Right lobe of liver (tissue), 4 donors: Measurements from ENCODE around the gene HTRA3.

Source experiments
- POLR2A ChIP-seq: fragments of 450-650 bp; IDR thresholded peaks from one replicate; pipeline ENCODE4 v1.6.1; 2017; ENCODE audit warnings: antibody characterized with exemption, mild to moderate bottlenecking
- TF ChIP-seq, protein P1 (sequence below), 4 donors: fragments of 200-600 bp in 3 of 4; fragments of 450-650 bp in 1 of 4; IDR thresholded peaks; one replicate each; pipeline versions ENCODE4 v1.5.1 to v1.8.0; 2016 to 2022; ENCODE audit warnings: antibody characterized with exemption in 4 of 4, mild to moderate bottlenecking in 2 of 4
- donor health status: DM: no; HTN: no; CAD: no.
- donor health status: DM: no; HTN: no; CAD: no.
- donor health status: DM: no; HTN: yes; CAD: no.

DNA sequence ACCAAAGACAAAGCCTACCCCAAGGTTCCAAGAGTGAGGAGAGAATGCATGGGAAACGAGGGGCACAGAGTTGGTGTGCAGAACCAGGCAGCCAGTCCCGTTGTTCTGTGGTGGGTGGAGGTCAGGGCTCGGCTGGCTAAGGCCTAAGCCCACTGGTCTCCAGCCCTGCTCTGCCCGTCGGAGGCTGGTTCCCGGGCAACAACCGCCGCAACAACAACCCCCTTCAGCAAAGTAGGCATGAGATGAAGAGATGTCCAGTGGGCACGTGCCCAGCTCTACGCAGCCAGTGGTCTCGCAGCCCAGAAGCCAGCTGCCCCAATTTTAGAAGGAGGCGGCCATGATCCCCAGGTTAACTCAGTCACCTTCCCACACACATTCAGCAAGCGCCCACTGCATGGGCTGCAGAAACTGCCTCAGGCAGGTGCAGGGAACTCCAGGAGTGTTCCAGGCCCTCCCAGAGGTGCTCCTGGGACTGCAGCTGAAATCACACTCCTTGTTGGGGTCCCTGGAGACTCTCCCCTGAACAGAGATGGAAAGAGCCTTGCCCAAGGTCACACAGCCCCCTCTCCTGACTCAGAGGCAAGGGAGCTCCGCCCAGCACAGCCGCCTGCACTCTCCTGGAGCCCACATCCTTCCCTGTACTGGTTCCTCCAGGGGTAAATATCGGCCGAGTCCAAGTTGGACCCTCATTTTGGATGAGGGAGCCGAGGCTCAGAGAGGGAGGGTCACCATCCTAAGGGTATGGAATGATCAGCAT, 25.4 kb upstream of the HTRA3 start:
- TF ChIP-seq POLR2A, result no peak
- TF ChIP-seq, protein P1, sequence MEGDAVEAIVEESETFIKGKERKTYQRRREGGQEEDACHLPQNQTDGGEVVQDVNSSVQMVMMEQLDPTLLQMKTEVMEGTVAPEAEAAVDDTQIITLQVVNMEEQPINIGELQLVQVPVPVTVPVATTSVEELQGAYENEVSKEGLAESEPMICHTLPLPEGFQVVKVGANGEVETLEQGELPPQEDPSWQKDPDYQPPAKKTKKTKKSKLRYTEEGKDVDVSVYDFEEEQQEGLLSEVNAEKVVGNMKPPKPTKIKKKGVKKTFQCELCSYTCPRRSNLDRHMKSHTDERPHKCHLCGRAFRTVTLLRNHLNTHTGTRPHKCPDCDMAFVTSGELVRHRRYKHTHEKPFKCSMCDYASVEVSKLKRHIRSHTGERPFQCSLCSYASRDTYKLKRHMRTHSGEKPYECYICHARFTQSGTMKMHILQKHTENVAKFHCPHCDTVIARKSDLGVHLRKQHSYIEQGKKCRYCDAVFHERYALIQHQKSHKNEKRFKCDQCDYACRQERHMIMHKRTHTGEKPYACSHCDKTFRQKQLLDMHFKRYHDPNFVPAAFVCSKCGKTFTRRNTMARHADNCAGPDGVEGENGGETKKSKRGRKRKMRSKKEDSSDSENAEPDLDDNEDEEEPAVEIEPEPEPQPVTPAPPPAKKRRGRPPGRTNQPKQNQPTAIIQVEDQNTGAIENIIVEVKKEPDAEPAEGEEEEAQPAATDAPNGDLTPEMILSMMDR (IDR thresholded peaks at IDR 0.05), result no peak
